T-helper 1 cell (primary cell): ENCODE data around the gene GOLGA8Q.
"Not testable (repeated sequence)": the region's sequence is repeated elsewhere in the genome, so short reads cannot be mapped to it uniquely, and the experiment has no call there.

Source experiments
- DNase-seq, 5 donors: peaks; one replicate each; pipeline ENCODE4 v3.0.0-alpha.2; 2012 to 2020
- total RNA-seq, 4 donors: gene quantifications; one replicate each; lab custom pipeline; 2026; lab: John Stamatoyannopoulos, UW

GOLGA8Q gene, protein sequence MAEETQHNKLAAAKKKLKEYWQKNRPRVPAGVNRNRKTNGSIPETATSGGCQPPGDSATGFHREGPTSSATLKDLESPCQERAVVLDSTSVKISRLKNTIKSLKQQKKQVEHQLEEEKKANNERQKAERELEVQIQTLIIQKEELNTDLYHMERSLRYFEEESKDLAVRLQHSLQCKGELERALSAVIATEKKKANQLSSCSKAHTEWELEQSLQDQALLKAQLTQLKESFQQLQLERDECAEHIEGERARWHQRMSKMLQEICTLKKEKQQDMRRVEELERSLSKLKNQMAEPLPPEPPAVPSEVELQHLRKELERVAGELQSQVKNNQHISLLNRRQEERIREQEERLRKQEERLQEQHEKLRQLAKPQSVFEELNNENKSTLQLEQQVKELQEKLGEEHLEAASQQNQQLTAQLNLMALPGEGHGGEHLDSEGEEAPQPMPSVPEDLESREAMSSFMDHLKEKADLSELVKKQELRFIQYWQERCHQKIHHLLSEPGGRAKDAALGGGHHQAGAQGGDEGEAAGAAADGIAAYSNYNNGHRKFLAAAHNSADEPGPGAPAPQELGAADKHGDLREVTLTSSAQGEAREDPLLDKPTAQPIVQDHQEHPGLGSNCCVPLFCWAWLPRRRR
- 0 to 0.30 (median 0.12) reads per million in 4 donors for total RNA-seq

DNA sequence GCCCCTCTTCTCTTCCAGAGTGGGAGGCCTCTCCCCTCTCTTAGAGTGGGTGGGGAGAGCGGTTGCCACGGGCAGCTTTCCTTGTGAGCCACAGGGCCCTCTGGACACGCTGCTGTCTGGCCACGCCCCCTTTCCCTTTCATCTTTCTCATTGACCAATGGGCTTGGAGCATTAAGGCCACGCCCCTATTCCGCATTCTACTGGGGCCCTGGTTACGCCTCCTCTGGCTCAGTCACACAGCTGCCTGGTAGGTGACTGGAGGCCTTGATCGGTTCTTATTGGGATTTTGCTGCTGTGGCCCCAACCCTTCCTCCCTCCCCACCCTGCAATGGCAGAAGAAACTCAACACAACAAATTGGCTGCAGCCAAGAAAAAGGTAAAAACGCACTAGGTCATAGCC lies at the start of gene GOLGA8Q:
GOLGA8Q (plus strand) TSS at position 301 of the 400 bp plus-strand sequence; CDS start at position 329, 28 bp downstream.
- not testable (repeated sequence) for DNase-seq

DNA sequence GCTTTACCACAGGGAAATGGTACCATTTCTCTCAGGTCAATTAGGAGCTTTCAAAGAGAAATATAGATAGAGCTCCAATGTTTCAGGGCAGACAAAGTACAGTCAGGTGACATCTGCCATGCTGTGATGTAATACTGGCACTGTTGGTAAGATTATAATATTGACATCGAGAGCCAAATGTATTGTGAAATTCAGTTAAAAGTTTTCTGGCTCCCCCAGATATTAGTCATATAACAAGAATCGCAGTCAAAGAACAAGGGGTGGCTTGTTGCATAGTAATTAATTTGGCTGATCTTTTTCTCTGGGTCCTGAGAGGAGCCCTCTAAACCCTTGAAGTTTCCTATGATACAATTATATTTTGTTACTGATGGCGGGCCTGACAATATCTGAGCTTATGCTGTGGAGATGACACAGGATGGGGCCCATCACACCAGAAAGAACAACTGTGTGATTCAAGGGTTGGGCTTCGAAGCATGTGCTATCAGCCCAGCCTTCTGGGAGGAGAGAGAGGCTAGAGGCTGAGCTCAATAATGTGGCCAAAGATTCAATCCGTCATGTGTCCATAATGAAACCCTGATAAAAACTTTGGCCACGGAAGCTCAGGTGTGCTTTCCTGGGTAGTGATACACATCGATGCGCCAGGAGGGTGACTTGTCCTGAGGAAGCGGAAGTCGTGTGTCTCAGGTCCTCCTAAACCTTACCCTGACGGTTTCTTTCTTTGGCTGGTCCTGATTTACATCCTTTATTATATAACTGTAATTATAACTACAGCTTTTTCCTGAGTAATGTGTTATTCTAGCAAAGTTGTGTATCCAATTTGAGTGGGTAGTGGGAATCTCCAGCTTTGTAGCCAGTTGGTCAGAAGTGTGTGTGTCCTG lies 48.7 kb upstream of the GOLGA8Q start:
- not testable (repeated sequence) for DNase-seq

DNA sequence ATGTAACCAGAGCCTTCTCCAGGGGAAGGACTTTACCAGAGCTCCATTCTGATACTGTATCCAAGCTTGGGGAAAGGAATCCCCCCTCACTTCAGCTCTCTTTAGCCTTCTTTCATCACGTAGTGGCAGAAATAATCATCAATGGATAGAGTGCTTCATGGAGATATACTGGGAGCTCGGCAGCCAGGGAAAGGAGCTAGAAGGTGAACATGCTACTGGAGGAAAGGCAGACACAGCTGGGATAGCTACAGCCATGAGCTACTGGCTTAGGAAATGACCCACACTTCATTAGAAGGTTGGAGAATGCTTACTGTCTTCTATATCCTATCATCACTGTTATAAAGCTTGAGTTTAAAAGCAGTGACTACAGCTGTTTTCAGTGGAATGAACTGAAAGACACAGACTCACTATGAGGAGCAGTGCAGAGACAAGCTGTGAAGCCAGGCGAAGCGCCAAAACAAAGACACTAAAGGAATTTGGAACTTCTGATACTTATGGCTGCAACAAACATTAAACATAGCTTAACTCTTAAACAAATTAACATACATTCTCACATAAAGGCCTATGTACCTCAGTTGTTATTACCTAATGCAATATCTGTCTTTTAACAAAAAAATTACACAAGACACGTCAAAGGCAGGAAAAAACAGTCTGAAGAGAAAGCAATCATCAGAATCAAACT lies 47.5 kb upstream of the GOLGA8Q start:
- DNase-seq: not testable (repeated sequence)

DNA sequence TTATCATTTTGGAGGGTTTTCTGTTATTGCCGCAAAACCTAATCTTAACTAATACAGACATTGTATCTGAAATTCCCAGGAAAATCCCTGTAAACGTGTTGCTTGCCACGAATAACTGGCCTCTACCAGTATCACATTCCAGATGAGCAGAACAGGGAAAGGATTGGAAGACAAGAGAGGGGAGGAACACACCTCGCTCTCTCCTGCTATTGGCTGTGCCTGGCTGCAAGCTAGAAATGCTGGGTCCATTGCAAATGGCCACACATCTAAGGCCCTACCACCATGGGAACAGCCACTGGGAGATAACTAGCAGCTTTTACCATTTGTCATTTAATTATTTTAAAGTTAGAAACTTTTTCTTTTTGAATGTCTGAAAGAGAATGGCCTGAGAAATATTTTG lies 37.3 kb upstream of the GOLGA8Q start:
- not testable (repeated sequence) for DNase-seq

DNA sequence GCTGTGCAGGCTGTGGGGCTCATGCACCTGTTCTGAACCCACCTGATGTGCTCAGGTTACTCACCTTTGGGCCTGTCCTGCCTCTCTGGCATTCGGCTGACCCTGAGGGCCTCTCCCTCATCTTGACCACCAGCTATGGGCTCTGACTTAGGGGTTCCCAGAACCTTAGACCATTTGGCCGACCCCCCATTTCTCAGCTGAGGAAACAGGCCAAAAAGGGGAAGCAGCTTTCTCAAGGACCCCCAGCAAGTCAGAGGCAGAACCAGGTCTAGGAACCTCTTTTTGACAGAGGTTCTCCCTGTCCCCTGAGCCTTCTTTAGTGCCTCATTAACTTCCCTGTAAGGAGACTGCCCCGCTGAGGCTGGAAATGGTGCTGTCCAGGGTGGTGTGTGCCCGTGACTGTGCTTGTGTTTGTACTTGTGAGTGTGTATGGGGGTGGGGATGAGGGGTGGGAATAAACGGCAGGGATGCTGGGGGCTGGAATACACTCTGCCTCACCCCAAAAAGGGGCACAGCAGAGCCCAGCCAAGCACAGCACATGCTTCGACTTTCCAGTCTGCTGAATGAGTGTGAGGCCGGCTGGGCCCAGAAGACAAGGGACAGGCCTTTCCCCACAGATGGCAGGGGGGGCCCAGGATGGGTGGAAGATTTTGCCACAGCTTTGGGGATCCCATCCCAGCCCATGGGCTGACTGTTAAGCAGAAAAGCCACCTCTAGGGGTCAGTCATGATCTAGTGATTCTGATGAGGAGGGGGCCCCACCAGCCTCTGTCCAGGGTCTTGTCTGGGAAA lies 28.2 kb upstream of the GOLGA8Q start:
- DNase-seq: not testable (repeated sequence)

DNA sequence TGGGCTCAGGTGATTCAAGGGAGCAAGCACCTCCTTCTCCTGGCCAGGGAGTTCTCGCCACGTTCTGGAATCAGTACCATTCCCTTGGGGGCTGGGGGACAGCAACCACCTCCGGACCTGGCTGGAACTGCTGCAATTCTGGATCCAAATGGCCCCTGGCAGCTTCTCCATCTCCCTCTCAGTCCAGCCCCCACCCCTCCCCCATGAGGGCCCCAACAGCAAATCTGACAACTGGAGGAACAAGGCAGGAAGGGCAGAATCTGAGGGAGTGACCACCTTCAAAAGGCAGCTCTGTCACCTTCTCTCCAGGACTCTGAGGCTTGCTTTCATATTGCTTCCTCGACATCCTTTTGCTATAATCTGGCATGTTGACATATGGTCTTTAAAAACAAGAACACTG lies 25.9 kb upstream of the GOLGA8Q start:
- not testable (repeated sequence) for DNase-seq

DNA sequence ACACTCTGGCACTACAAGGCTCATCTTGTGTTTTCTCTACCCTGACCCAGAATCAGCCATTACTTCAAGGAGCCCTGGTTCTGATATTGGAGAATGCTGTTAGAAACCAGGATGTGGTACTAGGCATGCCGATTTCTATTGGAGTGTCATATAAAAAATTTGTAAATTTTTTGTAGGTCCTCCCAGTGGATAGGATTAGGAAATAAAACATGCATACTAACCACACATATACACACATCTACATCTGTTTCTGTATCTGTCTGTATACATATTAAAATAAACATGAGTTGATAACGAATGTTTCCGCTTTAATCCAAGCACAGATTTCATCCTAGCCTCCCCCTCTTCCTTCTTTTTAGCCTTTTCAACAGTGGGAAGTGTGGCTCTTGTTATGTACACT lies 22.8 kb upstream of the GOLGA8Q start:
- DNase-seq: not testable (repeated sequence)

DNA sequence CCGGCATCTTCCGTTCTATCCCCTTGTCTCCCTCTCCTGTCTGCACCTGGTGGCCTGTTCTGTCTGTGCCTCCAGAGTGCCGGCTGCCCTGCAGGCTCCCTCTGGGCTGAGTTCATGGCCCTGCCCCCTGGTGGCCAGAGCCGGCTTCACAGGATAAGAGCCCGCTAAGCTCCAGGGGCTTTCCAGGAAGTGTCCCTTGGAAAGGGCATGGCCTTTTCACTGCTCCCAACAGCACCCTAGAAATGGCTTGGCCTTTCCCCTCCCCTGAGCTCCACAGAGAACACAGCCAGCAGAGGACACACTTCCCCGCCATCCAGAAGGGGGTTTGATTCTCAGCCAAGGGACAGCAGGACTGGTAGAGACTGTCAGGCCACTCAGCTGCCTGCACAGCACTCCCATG lies 15.1 kb downstream of the GOLGA8Q start:
- DNase-seq: not testable (repeated sequence)

DNA sequence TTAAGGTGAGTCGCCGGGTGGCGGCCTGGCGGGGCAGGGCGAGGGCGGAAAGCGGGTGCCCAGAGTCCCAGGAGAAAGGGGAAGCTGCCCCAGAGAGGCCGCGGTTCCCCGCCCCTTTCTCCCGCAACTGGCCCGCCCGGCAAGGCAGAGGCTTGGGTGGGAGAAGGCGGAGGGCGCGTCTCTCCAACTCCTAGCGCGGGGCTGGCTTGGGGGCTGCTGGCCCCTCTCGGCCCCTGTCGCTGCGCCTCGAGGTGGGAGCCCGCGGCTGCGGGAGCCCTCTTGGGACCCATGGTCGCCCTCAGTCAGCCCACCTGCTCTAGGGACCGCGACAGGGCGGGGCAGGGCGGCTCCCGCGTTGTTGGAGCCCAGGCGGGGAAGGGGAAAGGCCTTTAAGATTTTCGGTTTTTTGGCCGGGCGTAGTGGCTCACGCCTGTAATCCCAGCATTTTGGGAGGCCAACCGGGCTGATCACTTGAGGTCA lies 21.2 kb downstream of the GOLGA8Q start:
- DNase-seq: not testable (repeated sequence)

DNA sequence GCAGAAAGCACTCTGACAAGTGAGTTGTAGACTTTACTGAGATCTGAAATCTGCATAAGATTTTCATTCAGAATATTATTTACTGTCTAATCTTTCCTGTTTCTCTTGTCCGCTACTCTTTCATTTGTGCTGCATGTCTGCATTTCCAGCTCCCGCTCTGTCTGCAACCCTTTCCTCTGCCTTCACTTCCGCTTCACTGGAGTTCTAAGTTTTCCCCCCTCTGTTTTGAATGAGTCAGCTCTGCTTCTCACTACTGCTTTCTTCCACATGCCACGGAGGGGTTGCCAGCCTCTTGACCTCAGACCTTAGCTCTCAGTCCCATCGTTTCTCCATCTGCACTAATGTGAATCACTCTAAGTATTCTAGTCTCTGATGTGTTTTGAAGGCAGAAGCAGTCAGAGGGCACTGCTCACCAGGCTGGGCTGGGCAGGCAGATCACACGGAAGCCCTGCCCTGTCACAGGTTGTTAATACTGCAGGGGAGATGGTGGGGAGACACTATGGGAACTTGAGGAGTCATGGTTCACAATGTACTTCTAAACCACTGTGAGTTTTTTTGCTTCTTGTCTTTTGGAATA lies 27.6 kb downstream of the GOLGA8Q start:
- DNase-seq: not testable (repeated sequence)

DNA sequence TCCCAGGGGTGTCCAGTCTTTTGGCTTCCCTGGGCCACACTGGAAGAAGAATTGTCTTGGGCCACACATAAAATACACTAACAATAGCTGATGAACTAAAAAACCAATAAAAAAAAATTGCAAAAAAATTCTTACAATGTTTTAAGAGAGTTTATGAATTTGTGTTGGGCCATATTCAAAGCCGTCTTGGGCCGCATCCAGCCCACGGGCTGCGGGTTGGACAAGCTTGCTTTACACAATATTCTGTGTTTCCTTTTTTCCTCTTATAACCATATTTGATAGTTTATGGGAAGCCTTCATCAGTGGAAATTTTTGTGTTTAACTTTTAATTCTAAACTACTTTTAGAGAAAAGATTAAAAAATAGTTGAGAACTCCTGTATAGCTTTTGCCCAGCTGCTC lies 28.9 kb downstream of the GOLGA8Q start:
- not testable (repeated sequence) for DNase-seq

DNA sequence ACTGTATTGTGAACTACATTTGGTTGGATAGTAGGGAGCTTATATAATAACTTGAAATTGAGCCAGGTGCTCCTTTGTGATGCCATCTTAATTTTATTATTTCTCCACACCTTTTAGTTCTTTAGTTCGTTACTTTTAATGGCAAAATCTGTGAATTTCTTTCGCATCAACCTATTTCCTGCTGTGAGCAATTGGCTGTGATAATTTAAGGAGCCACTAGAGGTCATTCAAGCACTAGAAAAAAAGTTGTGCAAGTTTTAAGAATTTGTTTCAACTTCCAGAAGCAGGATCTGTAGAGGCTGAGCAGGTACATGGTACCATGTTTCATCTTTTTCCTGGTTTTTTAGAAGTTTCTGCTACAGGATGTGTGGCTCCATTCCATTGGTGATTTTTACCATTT lies 47.1 kb downstream of the GOLGA8Q start:
- DNase-seq: not testable (repeated sequence)

DNA sequence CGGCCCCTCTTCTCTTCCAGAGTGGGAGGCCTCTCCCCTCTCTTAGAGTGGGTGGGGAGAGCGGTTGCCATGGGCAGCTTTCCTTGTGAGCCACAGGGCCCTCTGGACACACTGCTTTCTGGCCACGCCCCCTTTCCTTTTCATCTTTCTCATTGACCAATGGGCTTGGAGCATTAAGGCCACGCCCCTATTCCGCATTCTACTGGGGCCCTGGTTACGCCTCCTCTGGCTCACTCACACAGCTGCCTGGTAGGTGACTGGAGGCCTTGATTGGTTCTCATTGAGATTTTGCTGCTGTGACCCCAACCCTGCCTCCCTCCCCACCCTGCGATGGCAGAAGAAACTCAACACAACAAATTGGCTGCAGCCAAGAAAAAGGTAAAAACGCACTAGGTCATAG lies 51.9 kb downstream of the GOLGA8Q start, which contains the start of gene GOLGA8H:
GOLGA8H (plus strand) TSS at position 233 of the 400 bp plus-strand sequence; CDS start at position 331, 98 bp downstream.
- not testable (repeated sequence) for DNase-seq
